CD4-positive, alpha-beta T cell (primary cell): Measurements from ENCODE around the gene KRT13. TPM values are rescaled to one million over a fixed set of nuclear protein-coding genes. Genes with fewer than 3 reads are reported as not detected.

ENCODE experiments used
- ATAC-seq: fragments of 200-7000 bp; cut with Tn5 transposase; one replicate; pipeline ENCODE4 v1.10.0; 2022; ENCODE audit warnings: mild to moderate bottlenecking; ENCODE audit not compliant: poor library complexity
- CTCF ChIA-PET: fragments of 350-600 bp; sonication (Branson Sonifier 250); formaldehyde crosslinking; loops from one replicate; lab custom pipeline; 2021; ENCODE audit warnings: antibody characterized with exemption, inconsistent platforms; lab: Charles Lee
- POLR2A ChIA-PET: fragments of 350-600 bp; sonication (Branson Sonifier 250); formaldehyde crosslinking; loops from one replicate; lab custom pipeline; 2021; ENCODE audit warnings: antibody characterized with exemption, inconsistent platforms; lab: Charles Lee
- DNase-seq, 14 experiments: peaks; one replicate each; pipeline ENCODE4 v3.0.0-alpha.2; 2013 to 2020; ENCODE audit warnings: mixed read lengths in 2 of 14
- H3K27ac ChIP-seq, 2 donors: one replicate each; pipeline versions ENCODE4 v1.5.1 to v1.7.0; 2013; ENCODE audit warnings: low read length in 2 of 2, low read depth in 1 of 2, mild to moderate bottlenecking in 1 of 2
- H3K27me3 ChIP-seq, 2 experiments: 1 replicate in 1 of 2; 2 replicates in 1 of 2; pipeline versions ENCODE4 v1.6.1 to v1.7.0; 2013; ENCODE audit warnings: low read length in 2 of 2, control low read depth in 1 of 2, mild to moderate bottlenecking in 1 of 2, moderate library complexity in 1 of 2; ENCODE audit not compliant: insufficient read depth in 2 of 2, control insufficient read depth in 1 of 2
- H3K36me3 ChIP-seq: one replicate; pipeline ENCODE4 v1.6.1; 2013; ENCODE audit warnings: low read length, control low read depth; ENCODE audit not compliant: insufficient read depth
- H3K4me1 ChIP-seq: one replicate; pipeline ENCODE4 v1.6.1; 2013; ENCODE audit warnings: low read length, control low read depth; ENCODE audit not compliant: insufficient read depth
- H3K4me3 ChIP-seq: one replicate; pipeline ENCODE4 v1.5.1; 2013; ENCODE audit warnings: mild to moderate bottlenecking, low read length, moderate library complexity
- H3K9me3 ChIP-seq, 2 experiments: 1 replicate in 1 of 2; 2 replicates in 1 of 2; pipeline versions ENCODE4 v1.6.1 to v1.7.0; 2013; ENCODE audit warnings: low read length in 2 of 2, mild to moderate bottlenecking in 2 of 2, control low read depth in 1 of 2, moderate library complexity in 1 of 2; ENCODE audit not compliant: control insufficient read depth in 1 of 2, insufficient read depth in 1 of 2
- H3K27ac Mint-ChIP-seq: one replicate; pipeline ENCODE4 v1.8.0; 2020; ENCODE audit warnings: mixed read lengths
- H3K27me3 Mint-ChIP-seq: one replicate; pipeline ENCODE4 v1.8.0; 2021; ENCODE audit warnings: mixed read lengths
- H3K36me3 Mint-ChIP-seq: one replicate; pipeline ENCODE4 v1.8.0; 2021; ENCODE audit warnings: low read depth, mixed read lengths
- H3K4me1 Mint-ChIP-seq: one replicate; pipeline ENCODE4 v1.8.0; 2021; ENCODE audit warnings: low read depth, mixed read lengths
- H3K4me3 Mint-ChIP-seq: one replicate; pipeline ENCODE4 v1.8.0; 2020; ENCODE audit warnings: mild to moderate bottlenecking, mixed read lengths
- H3K9me3 Mint-ChIP-seq: one replicate; pipeline ENCODE4 v1.8.0; 2020; ENCODE audit warnings: mixed read lengths
- CTCF ChIP-seq: fragments of 200-600 bp; IDR thresholded peaks from one replicate; pipeline ENCODE4 v1.8.0; 2022; ENCODE audit warnings: antibody characterized with exemption, mild to moderate bottlenecking
- intact Hi-C, 2 experiments: fragments of 100-400 bp; cut with DNase I in 1 of 2; cut with micrococcal nuclease in 1 of 2; formaldehyde crosslinking; loops; one replicate each; pipeline versions ENCODE4 v1.15.1 to v1.9.0; 2023 to 2025; cut with DNase I, micrococcal nuclease
- total RNA-seq, 174 experiments: library from RNA in 2 of 174; stranded (reverse) in 2 of 174; gene quantifications; one replicate each; pipeline ENCODE4 v1.2.3 and lab custom pipeline; 2021 to 2026

KRT13 gene
- total RNA-seq, 2 experiments from 2014 or later = not detected

DNA sequence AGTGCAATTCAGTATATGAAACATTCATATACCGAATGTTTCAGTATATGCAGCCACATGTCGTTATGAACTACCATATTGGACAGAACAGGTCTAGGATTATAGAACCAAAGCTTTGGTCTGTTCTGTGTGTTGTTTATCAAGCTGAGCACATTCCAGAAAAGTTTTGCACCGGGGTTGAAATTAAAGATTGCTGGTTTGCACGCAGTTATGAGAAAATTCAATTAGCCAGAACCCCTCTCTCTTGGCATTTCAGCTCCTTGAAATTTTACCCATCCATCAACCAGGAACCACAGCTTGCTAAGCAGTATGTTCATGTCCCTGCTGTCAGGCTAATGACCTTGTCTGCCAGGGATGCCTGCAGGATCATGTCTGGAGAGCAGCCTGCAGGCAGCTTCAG lies 47.7 kb downstream of the KRT13 start:
- Mint-ChIP-seq H3K4me3 (no peak overlapping the region), H3K9me3 (no peaks in the 10 kb centered on the region), H3K4me1 (no peaks in the 10 kb centered on the region), H3K27ac (no peak overlapping the region), H3K27me3 (no peaks in the 10 kb centered on the region), H3K36me3 (no peaks in the 10 kb centered on the region)
- no peak for ATAC-seq
- Histone ChIP-seq H3K36me3 (no peaks in the 10 kb centered on the region), H3K9me3 (no peaks in the 10 kb centered on the region), H3K27ac (no peak overlapping the region), H3K4me1 (no peaks in the 10 kb centered on the region), H3K4me3 (no peak overlapping the region), H3K27me3 (no peaks in the 10 kb centered on the region)
- intact Hi-C loops = no loop called here
- ChIA-PET CTCF (no interaction called here), POLR2A (no interaction called here)
- DNase-seq = no peak
- TF ChIP-seq CTCF = no peak

GRCh38 chr17:41456204-41456603 lies 49.2 kb downstream of the KRT13 start:
- intact Hi-C loops = no loop called here
- Histone ChIP-seq H3K27ac (no peak overlapping the region), H3K9me3 (no peaks in the 10 kb centered on the region), H3K4me3 (no peak overlapping the region), H3K36me3 (no peaks in the 10 kb centered on the region), H3K4me1 (no peaks in the 10 kb centered on the region), H3K27me3 (no peaks in the 10 kb centered on the region)
- Mint-ChIP-seq H3K27me3 (peaks cover 3% of the 10 kb centered on the region), H3K36me3 (no peaks in the 10 kb centered on the region), H3K4me3 (no peak overlapping the region), H3K9me3 (no peaks in the 10 kb centered on the region), H3K27ac (no peak overlapping the region), H3K4me1 (no peaks in the 10 kb centered on the region)
- ChIA-PET CTCF (no interaction called here), POLR2A (no interaction called here)
- TF ChIP-seq CTCF = no peak
- no peak for DNase-seq
- ATAC-seq = no peak

GRCh38 chr17:41455236-41455635 lies 50.2 kb downstream of the KRT13 start:
- no peaks in the 10 kb centered on the region for H3K4me1 ChIP-seq
- no peak overlapping the region for H3K27ac ChIP-seq
- Mint-ChIP-seq H3K4me1 (no peaks in the 10 kb centered on the region), H3K9me3 (no peaks in the 10 kb centered on the region), H3K4me3 (no peak overlapping the region), H3K27ac (no peak overlapping the region), H3K36me3 (no peaks in the 10 kb centered on the region), H3K27me3 (peaks cover 8% of the 10 kb centered on the region)
- ATAC-seq (no peak), DNase-seq (no peak)
- no peaks in the 10 kb centered on the region for H3K9me3 ChIP-seq
- CTCF ChIA-PET = no interaction called here
- TF ChIP-seq CTCF = no peak
- POLR2A ChIA-PET = no interaction called here
- no peaks in the 10 kb centered on the region for H3K36me3 ChIP-seq
- intact Hi-C loops = no loop called here
- no peaks in the 10 kb centered on the region for H3K27me3 ChIP-seq
- no peak overlapping the region for H3K4me3 ChIP-seq
